Panc1 (cell line): ENCODE results near the gene H3-3A.

ENCODE experiments used
- CTCF ChIP-seq: fragments of 450-650 bp; IDR thresholded peaks from 2 replicates; pipeline ENCODE4 v1.5.1; 2017; ENCODE audit warnings: mild to moderate bottlenecking
- POLR2AphosphoS5 ChIP-seq: IDR thresholded peaks from 2 replicates; pipeline ENCODE4 v1.6.1; 2012; ENCODE audit warnings: mild to moderate bottlenecking, low read depth, low read length, moderate library complexity
- SIN3A ChIP-seq: IDR thresholded peaks from 2 replicates; pipeline ENCODE4 v1.6.1; 2012; ENCODE audit warnings: low read depth, mild to moderate bottlenecking, low read length, moderate library complexity, borderline replicate concordance; ENCODE audit not compliant: insufficient read depth
- TCF7L2 ChIP-seq: IDR thresholded peaks from 2 replicates; pipeline ENCODE4 v1.6.1; 2011; ENCODE audit warnings: mild to moderate bottlenecking, low read depth, low read length, inconsistent platforms
- TF ChIP-seq, protein P1 (sequence below), 2 experiments: IDR thresholded peaks; 2 replicates each; pipeline ENCODE4 v1.6.1; 2011 to 2012; ENCODE audit warnings: low read depth in 2 of 2, control low read depth in 1 of 2, low read length in 1 of 2, mild to moderate bottlenecking in 1 of 2, moderate library complexity in 1 of 2; ENCODE audit not compliant: insufficient read depth in 1 of 2

DNA sequence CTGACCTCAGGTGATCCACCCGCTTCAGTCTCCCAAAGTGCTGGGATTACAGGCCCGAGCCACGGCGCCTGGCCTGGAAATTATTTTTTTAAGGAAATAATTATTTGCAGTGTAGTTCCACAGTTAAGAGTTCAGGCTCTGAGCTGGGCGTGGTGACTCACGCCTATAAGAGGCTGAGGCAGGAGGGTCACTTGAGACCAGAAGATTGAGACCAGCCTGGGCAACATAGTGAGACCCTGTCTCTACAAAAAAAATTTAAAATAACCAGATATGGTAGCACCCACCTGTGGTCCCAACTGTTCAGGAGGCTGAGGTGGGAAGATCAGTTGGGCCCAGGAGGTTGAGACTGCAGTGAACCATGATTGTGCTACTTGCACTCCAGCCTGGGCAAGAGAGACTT is 13.9 kb downstream of the H3-3A start:
- TF ChIP-seq CTCF (no peak), POLR2AphosphoS5 (no peak), SIN3A (no peak), TCF7L2 (no peak)
- TF ChIP-seq, protein P1, sequence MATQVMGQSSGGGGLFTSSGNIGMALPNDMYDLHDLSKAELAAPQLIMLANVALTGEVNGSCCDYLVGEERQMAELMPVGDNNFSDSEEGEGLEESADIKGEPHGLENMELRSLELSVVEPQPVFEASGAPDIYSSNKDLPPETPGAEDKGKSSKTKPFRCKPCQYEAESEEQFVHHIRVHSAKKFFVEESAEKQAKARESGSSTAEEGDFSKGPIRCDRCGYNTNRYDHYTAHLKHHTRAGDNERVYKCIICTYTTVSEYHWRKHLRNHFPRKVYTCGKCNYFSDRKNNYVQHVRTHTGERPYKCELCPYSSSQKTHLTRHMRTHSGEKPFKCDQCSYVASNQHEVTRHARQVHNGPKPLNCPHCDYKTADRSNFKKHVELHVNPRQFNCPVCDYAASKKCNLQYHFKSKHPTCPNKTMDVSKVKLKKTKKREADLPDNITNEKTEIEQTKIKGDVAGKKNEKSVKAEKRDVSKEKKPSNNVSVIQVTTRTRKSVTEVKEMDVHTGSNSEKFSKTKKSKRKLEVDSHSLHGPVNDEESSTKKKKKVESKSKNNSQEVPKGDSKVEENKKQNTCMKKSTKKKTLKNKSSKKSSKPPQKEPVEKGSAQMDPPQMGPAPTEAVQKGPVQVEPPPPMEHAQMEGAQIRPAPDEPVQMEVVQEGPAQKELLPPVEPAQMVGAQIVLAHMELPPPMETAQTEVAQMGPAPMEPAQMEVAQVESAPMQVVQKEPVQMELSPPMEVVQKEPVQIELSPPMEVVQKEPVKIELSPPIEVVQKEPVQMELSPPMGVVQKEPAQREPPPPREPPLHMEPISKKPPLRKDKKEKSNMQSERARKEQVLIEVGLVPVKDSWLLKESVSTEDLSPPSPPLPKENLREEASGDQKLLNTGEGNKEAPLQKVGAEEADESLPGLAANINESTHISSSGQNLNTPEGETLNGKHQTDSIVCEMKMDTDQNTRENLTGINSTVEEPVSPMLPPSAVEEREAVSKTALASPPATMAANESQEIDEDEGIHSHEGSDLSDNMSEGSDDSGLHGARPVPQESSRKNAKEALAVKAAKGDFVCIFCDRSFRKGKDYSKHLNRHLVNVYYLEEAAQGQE (IDR thresholded peaks at IDR 0.05; ENCODE audit: insufficient read depth in 1 of 2, low read depth in 2 of 2, low read length in 1 of 2), result no peak
